Ramos (cell line): Measurements from ENCODE around the gene RNF44.
"Not testable (repeated sequence)": the region's sequence is repeated elsewhere in the genome, so short reads cannot be mapped to it uniquely, and the experiment has no call there.

Experiments used
- in situ Hi-C: fragments of 300-500 bp; cut with MboI; formaldehyde crosslinking; loops from one replicate; pipeline ENCODE4 v1.14.3; 2022; ENCODE audit warnings: low sequenced_read_pairs; ENCODE audit not compliant: unreplicated experiment

RNF44 gene

DNA sequence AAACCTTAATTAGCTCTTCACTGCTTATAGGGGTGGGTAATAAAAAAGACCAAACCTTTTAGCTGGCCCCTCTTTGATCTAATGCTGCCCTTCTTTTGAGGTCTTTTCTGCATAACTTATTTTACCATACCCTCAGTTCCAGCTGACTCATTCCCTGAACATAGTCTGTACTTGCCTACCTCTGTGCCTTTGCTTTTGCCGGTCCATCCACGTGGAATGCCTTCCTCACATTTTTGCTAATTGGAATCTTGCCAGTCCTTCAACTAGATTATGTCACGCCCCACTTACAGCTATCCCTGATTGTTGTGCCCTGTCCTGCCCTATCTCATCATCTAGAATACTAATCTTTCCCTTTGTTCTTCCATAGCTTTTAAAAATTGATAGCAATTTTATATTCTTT lies 44.8 kb downstream of the RNF44 start:
- in situ Hi-C loops: no loop called here

DNA sequence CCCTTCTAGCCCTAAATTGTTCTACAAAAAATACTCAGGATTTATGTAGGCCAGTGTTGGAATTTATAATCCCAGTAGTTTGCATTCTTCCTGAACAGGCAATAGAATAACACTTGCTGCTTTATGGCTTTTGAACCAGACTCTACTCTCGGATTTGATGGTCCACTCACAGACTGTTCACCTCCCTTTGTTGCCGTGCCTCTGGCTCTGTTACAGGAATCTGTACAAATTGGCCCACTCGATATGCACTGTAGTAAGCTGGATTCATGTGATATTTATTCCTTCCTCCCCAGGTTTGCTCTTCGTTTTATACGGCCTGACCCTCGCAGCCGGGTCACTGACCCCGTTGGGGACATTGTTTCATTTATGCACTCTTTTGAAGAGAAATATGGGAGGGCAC lies 45.3 kb downstream of the RNF44 start:
- in situ Hi-C loops: no loop called here

DNA sequence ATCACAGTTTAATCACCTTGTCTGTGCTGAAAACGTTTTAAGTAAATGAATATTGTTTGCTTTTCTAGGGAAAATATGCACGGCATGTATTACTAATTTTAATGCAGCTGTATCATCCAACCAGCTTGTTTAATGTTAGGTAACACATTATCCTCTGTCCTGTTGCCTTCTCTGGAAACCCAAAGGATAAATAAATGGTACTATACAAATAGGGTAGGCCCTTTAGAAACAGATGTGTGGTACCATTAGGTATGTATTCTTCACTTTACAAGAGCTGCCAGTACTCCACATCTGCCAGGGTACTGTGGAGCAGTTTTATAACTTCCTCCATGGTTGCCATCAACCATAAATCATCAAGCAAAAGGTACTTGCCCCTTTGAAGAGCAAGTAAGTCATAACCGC lies 46.1 kb downstream of the RNF44 start:
- in situ Hi-C loops: no loop called here

DNA sequence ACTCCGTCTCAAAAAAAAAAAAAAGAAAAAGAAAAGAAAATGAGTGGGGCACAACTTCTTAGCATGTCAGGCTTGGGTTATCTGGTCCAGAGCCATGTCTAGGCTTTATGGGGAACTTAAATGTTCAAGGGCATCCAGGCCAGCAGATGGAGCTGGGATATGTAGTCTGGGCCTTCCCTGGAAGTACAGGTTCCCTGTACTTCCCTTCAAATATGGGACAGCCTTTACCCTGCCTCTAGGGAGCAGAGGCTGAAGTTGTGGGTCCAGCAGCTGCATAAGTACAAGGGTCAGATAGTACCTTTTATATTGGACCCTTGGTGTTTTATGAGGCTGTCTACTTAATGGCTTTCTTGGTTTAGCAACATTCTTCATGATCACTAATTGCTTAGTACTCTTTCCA lies 46.9 kb downstream of the RNF44 start:
- in situ Hi-C loops: no loop called here

DNA sequence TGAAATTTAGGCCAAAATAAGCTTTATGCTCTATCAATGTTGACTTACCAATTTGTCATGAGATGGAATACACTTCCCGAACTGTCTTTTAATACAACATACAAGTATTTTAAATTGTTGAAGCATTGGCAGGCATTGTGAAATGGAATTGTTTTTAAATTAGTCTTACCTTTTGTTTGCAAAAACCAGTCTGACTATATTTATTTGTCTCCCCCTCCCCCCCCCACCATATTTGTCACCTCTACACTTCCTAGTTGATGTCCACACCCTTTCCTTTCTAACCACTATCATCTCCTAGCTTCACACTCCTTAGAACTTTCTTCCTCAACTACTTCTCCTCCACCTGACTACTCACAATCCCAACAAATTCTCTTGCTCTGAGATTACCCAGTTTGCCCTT lies 48.1 kb downstream of the RNF44 start:
- in situ Hi-C loops: no loop called here

DNA sequence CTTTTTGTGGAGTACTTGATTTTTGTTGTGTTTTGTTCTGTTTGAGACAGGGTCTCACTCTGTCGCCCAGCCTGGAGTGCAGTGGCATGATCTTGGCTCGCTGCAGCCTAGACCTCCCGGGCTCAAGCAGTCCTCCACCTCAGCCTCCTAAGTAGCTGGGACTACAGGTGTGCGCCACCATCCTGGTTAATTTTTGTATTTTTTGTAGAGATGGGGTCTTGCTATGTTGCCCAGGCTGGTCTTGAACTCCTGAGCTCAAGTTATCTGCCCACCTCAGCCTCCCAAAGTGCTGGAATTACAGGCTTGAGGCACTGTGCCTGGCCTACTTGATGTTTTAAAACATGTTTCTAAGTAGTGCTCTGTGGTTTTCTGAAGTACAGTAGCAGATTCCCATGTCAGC lies 50.0 kb downstream of the RNF44 start:
- in situ Hi-C loops: not testable (repeated sequence)

DNA sequence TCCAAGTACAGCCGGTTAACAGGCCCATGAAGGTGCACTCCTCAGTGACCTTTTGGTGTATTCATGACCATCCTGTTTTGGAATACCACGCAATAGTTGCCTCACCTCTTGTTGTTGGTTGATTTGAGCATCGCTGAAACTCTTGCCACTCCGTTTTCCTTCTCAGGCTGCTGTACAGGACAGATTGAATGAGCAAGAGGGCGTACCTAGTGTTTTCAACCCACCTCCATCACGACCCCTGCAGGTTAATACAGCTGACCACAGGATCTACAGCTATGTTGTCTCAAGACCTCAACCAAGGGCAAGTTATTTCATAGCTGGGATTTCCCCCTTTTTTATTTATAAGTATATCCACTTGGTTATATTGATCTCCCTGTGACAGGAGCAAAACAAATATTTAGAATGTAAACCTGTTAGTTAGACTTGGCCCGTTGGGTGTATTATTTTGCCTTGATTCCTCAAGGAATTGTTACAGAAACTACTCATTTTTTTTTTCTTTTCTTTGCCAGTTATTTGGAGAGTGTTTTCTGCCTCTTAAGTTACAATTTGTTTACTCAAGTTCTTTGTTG lies 50.9 kb downstream of the RNF44 start:
- in situ Hi-C loops: no loop called here

DNA sequence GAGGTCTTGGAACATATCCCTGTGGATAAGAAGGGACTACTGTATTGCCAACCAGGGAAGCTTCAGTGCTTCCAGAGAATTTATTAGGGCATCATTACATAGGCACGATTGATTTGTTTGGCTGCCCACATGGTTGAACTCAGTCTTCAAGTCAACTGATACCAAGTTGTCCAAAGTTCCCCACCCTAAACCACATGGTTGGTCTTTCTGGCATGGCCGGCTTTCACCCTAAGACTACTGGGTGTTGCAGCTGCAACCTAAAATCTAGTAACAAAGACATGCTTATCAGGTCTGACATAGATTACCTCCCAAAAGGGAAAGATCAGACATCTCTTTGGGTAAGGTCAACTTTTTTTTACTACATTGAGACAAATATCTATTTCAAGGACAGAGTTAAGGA lies 52.0 kb downstream of the RNF44 start:
- in situ Hi-C loops: no loop called here

DNA sequence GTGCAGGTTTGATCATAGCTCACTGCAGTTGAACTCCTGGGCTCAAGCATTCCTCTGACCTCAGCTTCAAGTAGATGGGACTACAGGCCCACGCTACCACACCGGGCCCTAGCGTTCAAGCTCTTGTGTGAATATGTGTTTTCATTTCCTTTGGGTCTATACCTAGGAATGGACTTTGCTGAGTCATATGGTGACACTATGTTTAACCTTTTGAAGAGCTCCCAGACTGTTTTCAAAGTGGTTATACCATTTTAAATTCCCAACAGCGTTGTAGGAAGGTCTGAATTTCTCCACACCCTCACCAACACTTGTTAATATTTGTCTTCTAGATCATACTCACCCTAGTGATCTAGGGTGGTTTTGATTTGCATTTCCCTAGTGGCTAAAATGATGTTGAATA lies 55.5 kb downstream of the RNF44 start:
- in situ Hi-C loops: no loop called here
